Testis (tissue), 3 donors: ENCODE results near the gene YPEL2. TPM values are rescaled to one million over a fixed set of nuclear protein-coding genes. Genes with fewer than 3 reads are reported as not detected.

Experiments
- DNase-seq: peaks from one replicate; pipeline ENCODE4 v3.0.0-alpha.2; 2019
- H3K27ac ChIP-seq, 2 donors: fragments of 200-600 bp; sonication (generic); one replicate each; pipeline ENCODE4 v1.5.1; 2019
- H3K27me3 ChIP-seq: fragments of 200-600 bp; sonication (generic); one replicate; pipeline ENCODE4 v1.5.1; 2019
- H3K36me3 ChIP-seq: fragments of 200-600 bp; sonication (generic); one replicate; pipeline ENCODE4 v1.5.1; 2017; ENCODE audit warnings: low read depth; ENCODE audit errors: missing control alignments
- H3K4me1 ChIP-seq: fragments of 200-600 bp; sonication (generic); one replicate; pipeline ENCODE4 v1.5.1; 2019
- H3K4me3 ChIP-seq, 2 donors: fragments of 200-600 bp; sonication (generic); one replicate each; pipeline ENCODE4 v1.5.1; 2017 to 2019
- H3K9me3 ChIP-seq: fragments of 200-600 bp; sonication (generic); one replicate; pipeline ENCODE4 v1.5.1; 2017
- CTCF ChIP-seq, 3 experiments: fragments of 450-650 bp in 2 of 3; fragments of 200-600 bp in 1 of 3; sonication (generic) in 1 of 3; IDR thresholded peaks; one replicate each; pipeline ENCODE4 v1.5.1; 2016 to 2019; ENCODE audit warnings: antibody characterized with exemption in 3 of 3, mild to moderate bottlenecking in 2 of 3, moderate library complexity in 1 of 3
- POLR2A ChIP-seq: fragments of 450-650 bp; IDR thresholded peaks from one replicate; pipeline ENCODE4 v1.6.1; 2017; ENCODE audit warnings: antibody characterized with exemption, mild to moderate bottlenecking, moderate library complexity
- WGBS, 2 donors: methylation state at CpG; one replicate each; pipeline ENCODE4 v1.1.5; 2018; 5-methylcytosine and 5-hydroxymethylcytosine counted together
- intact Hi-C: fragments of 100-400 bp; cut with DNase I; formaldehyde crosslinking; loops from one replicate; pipeline ENCODE4 v1.15.1; 2023; ENCODE audit warnings: low total_unique reads
- polyA plus RNA-seq: library from polyadenylated mRNA; stranded (reverse); fragments of 350-450 nt; fragmentation: Illumina TruSeq; extraction: RNeasy Lipid Tissue Mini Kit (QIAGEN cat#74804); gene quantifications from one replicate; pipeline ENCODE4 v1.2.3, GENCODE V29; 2014; ENCODE audit warnings: low read depth, low replicate concordance; ENCODE audit not compliant: insufficient read depth
- total RNA-seq, 2 donors: library from RNA; depleted of rRNA; stranded (reverse); fragments of >200 nt; gene quantifications; one replicate each; pipeline ENCODE4 v1.2.3, GENCODE V29; 2016

YPEL2 gene
- total and polyA plus RNA-seq, 3 donors from 2014 or later: 20.5 to 48.3 (median 39.8) TPM

GRCh38 chr17:59413014-59413766 lies 81.7 kb downstream of the YPEL2 start:
- 75 to 83% methylated on average over 8 of the region's 8 CpGs for WGBS, 2 donors
- H3K4me1 ChIP-seq: no peaks in the 10 kb centered on the region
- H3K4me3 ChIP-seq: no peak overlapping the region
- H3K36me3 ChIP-seq: no peaks in the 10 kb centered on the region
- no peak for TF ChIP-seq CTCF (IDR thresholded peaks at IDR 0.05)
- TF ChIP-seq POLR2A: no peak
- no peaks in the 10 kb centered on the region for H3K9me3 ChIP-seq
- H3K27ac ChIP-seq: no peak overlapping the region
- intact Hi-C loops: no loop called here
- no peaks in the 10 kb centered on the region for H3K27me3 ChIP-seq
- no peak for DNase-seq

- intact Hi-C loops: no loop called here
- 67 to 80% methylated on average over 5 of the region's 5 CpGs for WGBS, 2 donors
Measured at GRCh38 chr17:59415397-59415796, 83.9 kb downstream of the YPEL2 start.

GRCh38 chr17:59416184-59416583 lies 84.7 kb downstream of the YPEL2 start:
- no peak for DNase-seq
- intact Hi-C loops: no loop called here
- Histone ChIP-seq H3K27me3 (no peaks in the 10 kb centered on the region), H3K36me3 (no peaks in the 10 kb centered on the region), H3K4me1 (no peaks in the 10 kb centered on the region), H3K9me3 (no peaks in the 10 kb centered on the region), H3K27ac (no peak overlapping the region), H3K4me3 (no peak overlapping the region)
- TF ChIP-seq POLR2A: no peak
- no peak for TF ChIP-seq CTCF (IDR thresholded peaks at IDR 0.05)
- WGBS, 2 donors: 68 to 76% methylated on average over 4 of the region's 4 CpGs

More at GRCh38 chr17:59415397-59415796, 83.9 kb downstream of the YPEL2 start:
- H3K27me3 ChIP-seq: no peaks in the 10 kb centered on the region
- H3K4me3 ChIP-seq: no peak overlapping the region
- H3K27ac ChIP-seq: no peak overlapping the region
- no peaks in the 10 kb centered on the region for H3K4me1 ChIP-seq
- no peaks in the 10 kb centered on the region for H3K9me3 ChIP-seq
- H3K36me3 ChIP-seq: no peaks in the 10 kb centered on the region
- no peak for DNase-seq
- TF ChIP-seq CTCF (IDR thresholded peaks at IDR 0.05) (no peak), POLR2A (no peak)

- H3K36me3 ChIP-seq: no peaks in the 10 kb centered on the region
- 91 to 95% methylated on average over 12 of the region's 12 CpGs for WGBS, 2 donors
- no peak for DNase-seq
- no peak overlapping the region for H3K27ac ChIP-seq
- TF ChIP-seq POLR2A (no peak), CTCF (IDR thresholded peaks at IDR 0.05) (no peak)
- no peak overlapping the region for H3K4me3 ChIP-seq
- H3K9me3 ChIP-seq: no peaks in the 10 kb centered on the region
- no peaks in the 10 kb centered on the region for H3K27me3 ChIP-seq
- H3K4me1 ChIP-seq: no peaks in the 10 kb centered on the region
- intact Hi-C loops: no loop called here
Measured at GRCh38 chr17:59417452-59417851, 86.0 kb downstream of the YPEL2 start.

- Histone ChIP-seq H3K4me3 (no peak overlapping the region), H3K4me1 (peaks cover 11% of the 10 kb centered on the region), H3K9me3 (no peaks in the 10 kb centered on the region), H3K36me3 (no peaks in the 10 kb centered on the region), H3K27me3 (no peaks in the 10 kb centered on the region), H3K27ac (no peak overlapping the region)
- no peak for DNase-seq
- intact Hi-C loops: no loop called here
- TF ChIP-seq CTCF (IDR thresholded peaks at IDR 0.05) (no peak), POLR2A (no peak)
- 60 to 70% methylated on average over 4 of the region's 4 CpGs for WGBS, 2 donors
Measured at GRCh38 chr17:59418732-59419166, 87.3 kb downstream of the YPEL2 start.
